Aorta (tissue), 5 donors: Measurements from ENCODE around the gene ARRDC3. TPM values are rescaled to one million over a fixed set of nuclear protein-coding genes. Genes with fewer than 3 reads are reported as not detected.

Experiments
- ATAC-seq: fragments of 200-7000 bp; cut with Tn5 transposase; one replicate; pipeline ENCODE4 v1.9.1; 2022; ENCODE audit warnings: moderate library complexity; ENCODE audit not compliant: low FRiP score
- DNase-seq, 2 donors: peaks; one replicate each; pipeline ENCODE4 v3.0.0-alpha.2; 2020
- H3K27ac ChIP-seq, 2 donors: one replicate each; pipeline ENCODE4 v1.5.1; 2013; ENCODE audit warnings: low read length in 2 of 2, mild to moderate bottlenecking in 2 of 2, moderate library complexity in 2 of 2, control low read depth in 1 of 2, inconsistent platforms in 1 of 2, low read depth in 1 of 2
- H3K27me3 ChIP-seq, 2 donors: one replicate each; pipeline ENCODE4 v1.6.1; 2013; ENCODE audit warnings: control low read depth in 1 of 2, low read length in 1 of 2, mild to moderate bottlenecking in 1 of 2, moderate library complexity in 1 of 2; ENCODE audit not compliant: insufficient read depth in 2 of 2, control insufficient read depth in 1 of 2
- H3K36me3 ChIP-seq, 2 donors: one replicate each; pipeline ENCODE4 v1.6.1; 2013; ENCODE audit warnings: control low read depth in 1 of 2, low read length in 1 of 2, mild to moderate bottlenecking in 1 of 2; ENCODE audit not compliant: insufficient read depth in 2 of 2, control insufficient read depth in 1 of 2
- H3K4me1 ChIP-seq, 2 donors: one replicate each; pipeline ENCODE4 v1.6.1; 2013; ENCODE audit warnings: low read length in 2 of 2, control low read depth in 1 of 2, mild to moderate bottlenecking in 1 of 2, moderate library complexity in 1 of 2; ENCODE audit not compliant: insufficient read depth in 2 of 2, control insufficient read depth in 1 of 2
- H3K4me3 ChIP-seq, 2 donors: one replicate each; pipeline ENCODE4 v1.5.1; 2013; ENCODE audit warnings: low read length in 2 of 2, control low read depth in 1 of 2, mild to moderate bottlenecking in 1 of 2
- H3K9me3 ChIP-seq: one replicate; pipeline ENCODE4 v1.6.1; 2013; ENCODE audit warnings: mild to moderate bottlenecking, low read length; ENCODE audit not compliant: control insufficient read depth
- WGBS, 2 donors: extraction: QIAGEN DNeasy Blood & Tissue Kit; methylation state at CpG; one replicate each; pipeline ENCODE4 v1.1.7; 2013; 5-methylcytosine and 5-hydroxymethylcytosine counted together
- intact Hi-C, 2 donors: fragments of 100-400 bp; cut with DNase I; formaldehyde crosslinking; loops; one replicate each; pipeline versions ENCODE4 v1.14.2 to v1.15.0; 2022
- polyA plus RNA-seq, 2 donors: library from polyadenylated mRNA; stranded (reverse); fragments of 200-250 nt; gene quantifications; one replicate each; pipeline ENCODE4 v1.2.3, GENCODE V29; 2013
- total RNA-seq, 2 donors: library from RNA; stranded (reverse); fragmentation: NEBNext Ultra II Directional; extraction: Animal tissue kit (Norgen Biotek cat#: 25700); gene quantifications; one replicate each; pipeline ENCODE4 v1.2.1, GENCODE V29; 2021
- donor health status: healthy with polysubstance abuse.
- donor health status: Bipolar disorder and iron deficiency.
- donor health status: DM: no; HTN: no; CAD: no.
- donor health status: DM: no; HTN: no; CAD: no.
- donor health status: DM: yes; HTN: yes; CAD: no.

Gene ARRDC3
- total and polyA plus RNA-seq, 4 donors, result 11.4 to 72.2 (median 29.3) TPM

DNA sequence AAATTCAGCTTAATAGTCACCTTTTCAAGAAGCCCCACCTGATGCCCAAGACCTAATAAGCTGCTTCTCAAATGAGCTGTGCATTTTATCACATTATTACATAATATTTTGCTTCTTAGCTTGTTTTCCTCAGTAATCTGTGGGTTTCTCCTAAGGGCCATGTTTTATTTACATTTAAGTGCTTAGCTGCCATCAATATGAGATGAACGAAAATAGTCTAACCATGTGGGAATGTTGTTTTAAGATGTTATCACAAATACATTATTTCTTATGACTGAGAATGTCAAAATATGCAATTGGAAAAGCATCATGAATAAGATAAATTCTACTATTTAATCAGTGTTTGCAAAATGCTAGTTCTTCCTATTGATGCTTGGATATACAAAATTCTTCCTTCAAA, 10.1 kb downstream of the ARRDC3 start:
- peaks cover 0 to 4% of the 10 kb centered on the region in 2 donors for H3K36me3 ChIP-seq
- H3K4me1 ChIP-seq, result no peaks in the 10 kb centered on the region
- intact Hi-C loops, result no loop called here
- H3K9me3 ChIP-seq, result no peaks in the 10 kb centered on the region
- WGBS, 2 donors, result 2 to 17% methylated on average over 1 of the region's 1 CpG
- H3K27me3 ChIP-seq, result no peaks in the 10 kb centered on the region
- H3K27ac ChIP-seq, result no peak overlapping the region
- no peak overlapping the region for H3K4me3 ChIP-seq
- DNase-seq, result no peak
- no peak for ATAC-seq

DNA sequence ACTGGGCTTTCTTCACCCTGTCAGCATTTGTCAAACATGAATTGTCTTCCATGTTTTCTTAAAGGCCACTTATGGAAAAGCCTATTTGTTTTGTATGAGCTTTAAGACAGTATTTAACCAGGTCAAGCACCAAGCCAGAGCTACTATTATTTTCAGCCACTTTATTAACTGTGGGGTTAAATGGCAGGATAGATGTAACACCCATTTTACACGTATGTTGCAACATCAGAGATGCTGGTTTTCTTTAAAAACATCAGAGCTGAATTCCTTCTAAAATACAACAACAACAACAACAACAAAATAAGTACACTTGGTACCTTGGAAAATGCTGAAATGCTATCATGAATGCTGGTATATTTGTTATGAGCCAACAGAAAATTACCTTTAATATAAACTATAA, 13.6 kb downstream of the ARRDC3 start:
- DNase-seq (no peak), ATAC-seq (no peak)
- H3K27me3 ChIP-seq, result no peaks in the 10 kb centered on the region
- no peaks in the 10 kb centered on the region for H3K4me1 ChIP-seq
- H3K4me3 ChIP-seq, result no peak overlapping the region
- H3K27ac ChIP-seq, result no peak overlapping the region
- H3K9me3 ChIP-seq, result no peaks in the 10 kb centered on the region
- intact Hi-C loops, result no loop called here
- peaks cover 0 to 5% of the 10 kb centered on the region in 2 donors for H3K36me3 ChIP-seq
- 16 to 19% methylated on average over 1 of the region's 1 CpG for WGBS, 2 donors

DNA sequence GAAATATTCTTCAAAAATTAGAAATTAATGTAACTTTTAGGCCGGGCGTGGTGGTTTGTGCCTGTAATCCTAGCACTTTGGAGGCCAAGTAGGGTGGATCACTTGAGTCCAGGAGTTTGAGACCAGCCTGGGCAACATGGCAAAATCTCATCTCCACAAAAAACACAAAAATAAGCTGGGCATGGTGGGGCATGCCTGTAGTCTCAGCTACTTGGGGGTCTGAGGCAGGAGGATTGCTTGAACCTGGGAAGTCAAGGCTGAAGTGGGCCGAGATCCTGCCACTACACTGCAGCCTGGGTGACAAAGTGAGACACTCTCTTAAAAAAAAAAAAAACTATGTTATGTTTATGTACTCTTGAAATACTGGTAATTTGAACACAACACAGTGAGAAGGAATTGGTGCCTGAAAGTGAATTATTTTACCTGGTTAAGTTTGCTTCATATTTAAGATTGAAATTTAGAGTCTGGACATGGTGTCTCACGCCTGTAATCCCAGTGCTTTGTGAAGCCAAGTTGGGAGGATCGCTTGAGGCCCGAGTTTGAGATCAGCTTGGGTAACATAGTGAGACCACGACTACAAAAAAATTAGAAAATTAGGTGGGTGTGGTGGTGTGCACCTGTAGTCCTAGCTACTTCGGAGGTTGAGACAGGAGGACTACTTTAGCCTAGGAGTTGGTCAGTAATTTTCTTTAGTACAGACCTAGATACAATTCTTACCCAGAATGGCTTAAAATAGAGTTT, 15.0 kb downstream of the ARRDC3 start:
- no peaks in the 10 kb centered on the region for H3K9me3 ChIP-seq
- DNase-seq (no peak), ATAC-seq (no peak)
- intact Hi-C loops, result no loop called here
- H3K36me3 ChIP-seq, result peaks cover 0 to 5% of the 10 kb centered on the region in 2 donors
- no peaks in the 10 kb centered on the region for H3K27me3 ChIP-seq
- 94% methylated on average over 8 of the region's 8 CpGs for WGBS, 2 donors
- no peaks in the 10 kb centered on the region for H3K4me1 ChIP-seq
- H3K27ac ChIP-seq, result no peak overlapping the region
- no peak overlapping the region for H3K4me3 ChIP-seq

DNA sequence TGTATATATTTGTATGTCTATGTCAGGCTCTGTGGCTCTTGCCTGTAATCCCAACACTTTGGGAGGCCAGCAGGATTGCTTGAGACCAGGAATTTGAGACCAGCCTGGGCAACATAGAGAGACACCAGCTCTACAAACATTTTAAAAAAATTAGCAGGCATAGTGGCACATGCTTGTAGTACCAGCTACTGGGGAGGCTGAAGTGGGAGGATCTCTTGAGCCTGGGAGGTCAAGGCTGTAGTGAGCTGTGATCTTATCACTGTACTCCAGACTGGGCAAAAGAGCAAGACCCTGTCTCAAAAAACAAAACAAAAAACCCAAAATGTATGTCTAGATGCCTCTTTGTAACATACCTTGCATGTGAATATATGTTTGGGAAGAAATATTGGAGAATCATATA, 15.8 kb downstream of the ARRDC3 start:
- H3K9me3 ChIP-seq, result no peaks in the 10 kb centered on the region
- ATAC-seq (no peak), DNase-seq (no peak)
- intact Hi-C loops, result no loop called here
- no peaks in the 10 kb centered on the region for H3K27me3 ChIP-seq
- peaks cover 0 to 5% of the 10 kb centered on the region in 2 donors for H3K36me3 ChIP-seq
- no peak overlapping the region for H3K4me3 ChIP-seq
- no peak overlapping the region for H3K27ac ChIP-seq
- H3K4me1 ChIP-seq, result no peaks in the 10 kb centered on the region

DNA sequence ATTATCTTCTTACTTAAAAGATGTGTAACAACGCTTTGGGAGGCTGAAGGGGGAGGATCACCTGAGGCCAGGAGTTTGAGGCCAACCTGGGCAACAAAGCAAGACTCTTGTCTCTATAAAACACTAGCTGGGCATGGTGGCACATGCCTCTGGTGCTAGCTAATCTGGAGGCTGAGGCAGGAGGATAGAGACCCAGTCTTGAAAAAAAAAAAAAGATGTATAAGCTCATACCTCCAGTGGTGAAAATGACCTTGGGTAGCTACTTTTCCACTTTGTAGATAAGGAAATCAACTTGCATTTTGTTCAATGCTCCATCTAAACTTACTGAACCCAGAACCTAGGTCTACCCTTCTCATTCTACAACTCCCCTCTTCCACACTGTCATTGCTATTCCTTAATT, 16.6 kb downstream of the ARRDC3 start:
- Histone ChIP-seq H3K4me3 (no peak overlapping the region), H3K4me1 (no peaks in the 10 kb centered on the region), H3K27me3 (no peaks in the 10 kb centered on the region), H3K27ac (no peak overlapping the region), H3K9me3 (no peaks in the 10 kb centered on the region), H3K36me3 (peaks cover 0 to 5% of the 10 kb centered on the region in 2 donors)
- 100% methylated on average over 1 of the region's 1 CpG for WGBS, 2 donors
- no peak for DNase-seq
- ATAC-seq, result no peak
- intact Hi-C loops, result no loop called here

DNA sequence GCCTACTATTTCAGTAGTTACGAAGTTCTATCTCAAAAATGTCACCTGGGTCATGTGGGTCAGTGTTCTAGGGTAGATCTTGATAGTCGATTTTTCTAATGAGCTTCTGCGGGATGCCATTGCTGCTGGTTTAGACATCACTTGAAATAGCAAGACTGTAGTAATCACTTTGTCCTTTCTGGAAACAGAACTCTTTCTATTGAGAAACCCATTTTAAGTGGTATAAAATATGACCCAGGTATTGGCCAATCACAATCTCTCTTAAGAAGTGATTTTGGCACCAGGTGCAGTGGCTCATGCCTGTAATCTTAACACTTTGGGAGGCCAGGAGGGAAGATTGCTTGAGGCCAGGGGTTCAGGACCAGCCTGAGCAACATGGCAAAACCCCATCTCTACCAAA, 17.6 kb downstream of the ARRDC3 start:
- H3K27me3 ChIP-seq, result no peaks in the 10 kb centered on the region
- no peak for ATAC-seq

DNA sequence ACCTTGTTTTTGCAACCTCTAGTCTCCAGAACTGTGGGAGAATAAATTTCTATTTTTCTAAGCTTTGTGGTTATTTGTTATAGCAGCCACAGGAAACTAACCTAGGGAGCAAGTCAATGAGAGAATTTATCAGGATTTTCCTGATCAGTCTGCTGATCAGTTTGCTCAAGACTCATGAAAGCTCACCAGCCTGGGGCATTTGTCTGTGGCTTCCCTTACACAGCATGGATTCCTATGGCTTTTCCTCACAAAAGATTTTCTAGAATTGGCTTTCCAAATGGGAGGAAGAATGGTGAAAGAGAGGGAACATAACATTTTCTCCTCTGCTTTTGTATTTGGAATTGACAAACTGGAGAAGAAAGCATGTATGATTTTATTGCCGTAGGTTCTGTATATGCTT, 20.2 kb downstream of the ARRDC3 start:
- 92 to 96% methylated on average over 1 of the region's 1 CpG for WGBS, 2 donors
- no peak for DNase-seq
- intact Hi-C loops, result no loop called here

More for the DNA sequence above, 17.6 kb downstream of the ARRDC3 start:
- Histone ChIP-seq H3K4me1 (no peaks in the 10 kb centered on the region), H3K4me3 (no peak overlapping the region), H3K36me3 (peaks cover 0 to 5% of the 10 kb centered on the region in 2 donors), H3K27ac (no peak overlapping the region), H3K9me3 (no peaks in the 10 kb centered on the region)
- no peak for DNase-seq
- 94 to 96% methylated on average over 3 of the region's 3 CpGs for WGBS, 2 donors
- intact Hi-C loops, result no loop called here

DNA sequence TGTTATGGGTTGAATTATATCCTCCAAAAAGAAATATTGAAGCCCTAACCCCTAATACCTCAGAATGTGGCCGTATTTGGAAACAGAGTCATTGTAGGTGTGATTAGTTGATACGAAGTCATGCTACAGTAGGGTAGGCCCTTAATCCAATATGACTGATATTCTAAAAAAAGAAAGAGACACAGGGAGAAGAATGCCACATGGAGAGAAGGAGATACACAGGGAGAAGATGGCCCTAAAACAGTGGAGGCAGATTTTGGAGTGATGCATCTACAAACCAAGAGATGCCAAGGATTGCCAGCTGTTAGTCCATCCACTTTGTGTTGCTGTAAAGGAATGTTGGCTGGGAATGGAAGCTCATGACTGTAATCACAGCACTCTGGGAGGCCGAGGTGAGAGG, 21.3 kb downstream of the ARRDC3 start:
- WGBS, 2 donors, result 96 to 99% methylated on average over 3 of the region's 3 CpGs
- DNase-seq (no peak), ATAC-seq (no peak)
- Histone ChIP-seq H3K4me3 (no peak overlapping the region), H3K27ac (no peak overlapping the region), H3K9me3 (no peaks in the 10 kb centered on the region), H3K4me1 (no peaks in the 10 kb centered on the region), H3K27me3 (no peaks in the 10 kb centered on the region), H3K36me3 (no peaks in the 10 kb centered on the region)
- intact Hi-C loops, result no loop called here

More for the DNA sequence above, 20.2 kb downstream of the ARRDC3 start:
- Histone ChIP-seq H3K4me3 (no peak overlapping the region), H3K9me3 (no peaks in the 10 kb centered on the region), H3K4me1 (no peaks in the 10 kb centered on the region), H3K27me3 (no peaks in the 10 kb centered on the region), H3K27ac (no peak overlapping the region), H3K36me3 (peaks cover 0 to 2% of the 10 kb centered on the region in 2 donors)
- ATAC-seq, result no peak

DNA sequence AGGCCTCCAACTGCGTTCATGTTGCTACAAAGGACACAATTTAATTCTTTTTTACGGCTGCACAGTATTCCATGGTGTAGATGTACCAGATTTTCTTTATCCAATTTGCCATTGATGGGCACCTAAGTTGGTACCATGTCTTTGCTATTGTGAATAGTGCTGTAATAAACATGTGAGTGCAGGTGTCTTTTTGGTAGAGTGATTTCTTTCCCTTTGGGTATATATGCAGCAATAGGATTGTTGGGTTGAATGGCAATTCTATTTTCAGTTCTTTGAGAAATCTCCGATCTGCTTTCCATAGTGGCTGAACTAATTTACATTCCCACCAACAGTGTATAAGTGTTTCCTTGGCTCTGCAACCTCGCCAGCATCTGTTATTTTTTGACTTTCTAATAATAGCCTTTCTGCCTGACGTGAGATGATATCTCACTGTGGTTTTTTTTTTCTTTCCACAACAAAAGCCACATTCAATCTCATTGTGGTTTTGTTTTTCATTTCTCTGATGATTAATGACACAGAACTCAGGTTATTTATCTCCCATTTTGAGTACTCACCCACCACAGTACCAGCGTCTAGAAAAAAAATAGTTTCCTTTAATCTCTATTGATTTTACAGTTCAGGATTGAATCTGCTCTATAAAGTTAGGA, 21.9 kb downstream of the ARRDC3 start:
- no peak overlapping the region for H3K4me3 ChIP-seq
- DNase-seq (no peak), ATAC-seq (no peak)
- H3K9me3 ChIP-seq, result no peaks in the 10 kb centered on the region
- no peak overlapping the region for H3K27ac ChIP-seq
- no peaks in the 10 kb centered on the region for H3K36me3 ChIP-seq
- no peaks in the 10 kb centered on the region for H3K4me1 ChIP-seq
- WGBS, 2 donors, result 62 to 63% methylated on average over 6 of the region's 6 CpGs
- no peaks in the 10 kb centered on the region for H3K27me3 ChIP-seq
- intact Hi-C loops, result no loop called here
